GM12873 (cell line): ENCODE data around the gene SEMA4D.

Experiments
- TF ChIP-seq, protein P1 (sequence below): IDR thresholded peaks from 2 replicates; pipeline ENCODE4 v1.5.1; 2012; ENCODE audit warnings: low read depth, mild to moderate bottlenecking, moderate library complexity, low read length, control low read depth; ENCODE audit not compliant: insufficient read depth; ENCODE audit errors: missing control alignments

Gene SEMA4D

DNA sequence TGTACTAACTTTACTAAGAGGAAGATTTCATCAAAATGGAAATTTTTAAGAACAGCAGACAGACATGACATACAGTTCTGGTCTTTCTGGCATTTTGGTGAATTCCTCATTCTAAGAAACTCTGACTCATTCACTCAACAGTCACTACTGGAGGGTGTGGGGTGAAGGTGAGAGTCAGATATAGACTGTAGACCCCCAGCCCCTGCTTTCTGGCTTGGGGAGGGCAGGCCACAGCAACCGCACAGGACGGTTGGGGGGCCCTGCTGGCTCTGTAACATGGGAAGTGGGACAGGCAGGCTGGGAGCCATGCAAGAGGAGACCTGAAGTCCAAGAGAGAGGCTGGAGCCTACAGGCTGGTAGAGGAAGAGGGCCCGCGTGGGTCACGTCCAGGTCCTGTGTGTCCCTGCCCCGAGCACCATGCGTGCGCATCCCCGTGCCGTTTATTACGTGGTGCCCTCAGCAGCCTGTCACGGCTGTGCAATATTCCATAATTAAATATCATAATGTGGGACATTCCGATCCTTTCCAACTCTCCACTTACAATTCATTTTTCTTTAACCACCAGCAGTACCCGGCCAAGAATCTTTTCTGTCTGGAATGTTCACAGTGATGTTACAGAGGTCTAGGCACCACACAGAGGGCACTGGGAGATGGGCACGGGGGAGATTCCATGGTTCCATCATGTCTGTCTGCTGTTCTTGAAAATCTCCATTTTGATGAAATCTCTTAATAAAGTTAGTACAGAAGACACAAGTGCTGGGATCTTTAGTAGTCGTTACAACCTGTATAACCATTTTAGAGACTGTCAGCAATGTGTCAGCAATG is 75.5 kb downstream of the SEMA4D start:
- TF ChIP-seq, protein P1, sequence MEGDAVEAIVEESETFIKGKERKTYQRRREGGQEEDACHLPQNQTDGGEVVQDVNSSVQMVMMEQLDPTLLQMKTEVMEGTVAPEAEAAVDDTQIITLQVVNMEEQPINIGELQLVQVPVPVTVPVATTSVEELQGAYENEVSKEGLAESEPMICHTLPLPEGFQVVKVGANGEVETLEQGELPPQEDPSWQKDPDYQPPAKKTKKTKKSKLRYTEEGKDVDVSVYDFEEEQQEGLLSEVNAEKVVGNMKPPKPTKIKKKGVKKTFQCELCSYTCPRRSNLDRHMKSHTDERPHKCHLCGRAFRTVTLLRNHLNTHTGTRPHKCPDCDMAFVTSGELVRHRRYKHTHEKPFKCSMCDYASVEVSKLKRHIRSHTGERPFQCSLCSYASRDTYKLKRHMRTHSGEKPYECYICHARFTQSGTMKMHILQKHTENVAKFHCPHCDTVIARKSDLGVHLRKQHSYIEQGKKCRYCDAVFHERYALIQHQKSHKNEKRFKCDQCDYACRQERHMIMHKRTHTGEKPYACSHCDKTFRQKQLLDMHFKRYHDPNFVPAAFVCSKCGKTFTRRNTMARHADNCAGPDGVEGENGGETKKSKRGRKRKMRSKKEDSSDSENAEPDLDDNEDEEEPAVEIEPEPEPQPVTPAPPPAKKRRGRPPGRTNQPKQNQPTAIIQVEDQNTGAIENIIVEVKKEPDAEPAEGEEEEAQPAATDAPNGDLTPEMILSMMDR: no peak

DNA sequence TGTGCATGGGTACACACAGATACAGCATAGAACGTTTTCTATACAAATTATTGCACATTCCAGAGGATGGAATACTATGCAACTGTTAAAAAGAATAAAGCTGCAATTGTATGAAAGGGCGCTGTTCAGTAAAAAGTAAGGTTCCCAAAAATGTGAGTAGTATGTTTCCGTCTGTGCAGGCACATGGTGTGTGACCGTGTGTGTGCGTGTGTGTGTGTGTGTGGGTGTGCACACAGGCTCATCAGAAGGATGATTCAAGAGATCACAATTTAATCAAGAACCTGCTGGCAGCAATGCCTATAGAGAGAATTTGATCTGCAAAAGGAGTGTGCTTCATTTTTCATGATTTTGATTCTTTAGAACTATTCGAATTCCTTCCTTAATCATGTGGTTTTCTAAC is 76.3 kb downstream of the SEMA4D start:
- TF ChIP-seq, protein P1: no peak

DNA sequence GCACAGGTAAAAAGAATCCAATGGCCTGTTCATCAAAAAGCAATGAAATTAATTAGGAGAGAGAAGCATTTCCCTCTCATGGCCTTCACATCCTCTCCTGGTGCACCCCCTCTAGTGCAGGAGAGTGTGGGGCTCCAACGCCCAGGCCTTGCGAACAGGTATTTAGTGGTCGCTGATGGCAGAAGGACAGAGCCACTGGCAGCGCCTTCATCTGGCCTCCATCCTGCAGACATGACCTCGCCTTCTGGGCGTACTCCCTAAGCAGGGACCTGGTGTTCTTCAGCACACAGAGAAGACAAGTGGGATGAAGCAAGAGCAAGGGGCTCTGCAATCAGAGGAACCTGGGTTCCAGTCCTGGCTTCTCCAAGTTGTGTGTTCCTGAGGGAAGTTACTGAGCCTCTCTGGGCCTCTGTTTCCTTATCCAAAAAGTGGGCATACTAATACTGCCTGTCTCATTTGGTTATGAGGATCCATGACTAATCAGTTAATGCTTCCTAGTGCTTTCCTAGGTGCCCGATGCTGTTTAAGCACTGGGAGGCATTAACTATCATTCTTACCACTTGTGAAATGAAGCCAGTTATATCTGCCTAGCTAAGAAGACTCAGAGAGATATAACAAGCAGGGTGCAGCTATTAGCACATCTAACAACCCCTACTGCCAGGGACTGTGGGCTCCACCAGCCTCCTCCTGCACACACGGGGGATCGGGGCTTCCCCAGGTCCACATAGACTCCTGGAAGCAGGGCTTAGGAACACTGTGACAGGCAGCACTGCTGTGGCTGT is 77.3 kb downstream of the SEMA4D start:
- TF ChIP-seq, protein P1: no peak

DNA sequence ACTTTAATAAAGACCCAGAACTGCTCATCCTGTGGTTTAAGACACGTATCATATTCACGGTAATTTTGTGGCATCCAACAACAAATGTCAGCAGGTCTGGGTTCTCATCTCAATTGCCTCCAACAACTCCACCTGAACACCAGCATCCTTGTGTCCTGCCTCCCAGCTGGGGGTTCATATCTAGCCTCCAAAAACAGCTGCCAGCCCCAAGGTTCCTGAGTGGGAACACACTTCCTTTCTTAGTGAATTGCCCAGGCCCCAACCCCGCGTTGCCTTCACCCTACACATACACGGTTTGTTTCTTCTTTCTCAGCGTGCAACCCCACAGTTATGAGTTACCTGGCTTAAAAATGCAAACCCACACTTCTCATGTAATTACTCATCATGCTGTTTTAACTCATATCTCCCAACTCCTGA is 77.9 kb downstream of the SEMA4D start:
- TF ChIP-seq, protein P1: no peak

DNA sequence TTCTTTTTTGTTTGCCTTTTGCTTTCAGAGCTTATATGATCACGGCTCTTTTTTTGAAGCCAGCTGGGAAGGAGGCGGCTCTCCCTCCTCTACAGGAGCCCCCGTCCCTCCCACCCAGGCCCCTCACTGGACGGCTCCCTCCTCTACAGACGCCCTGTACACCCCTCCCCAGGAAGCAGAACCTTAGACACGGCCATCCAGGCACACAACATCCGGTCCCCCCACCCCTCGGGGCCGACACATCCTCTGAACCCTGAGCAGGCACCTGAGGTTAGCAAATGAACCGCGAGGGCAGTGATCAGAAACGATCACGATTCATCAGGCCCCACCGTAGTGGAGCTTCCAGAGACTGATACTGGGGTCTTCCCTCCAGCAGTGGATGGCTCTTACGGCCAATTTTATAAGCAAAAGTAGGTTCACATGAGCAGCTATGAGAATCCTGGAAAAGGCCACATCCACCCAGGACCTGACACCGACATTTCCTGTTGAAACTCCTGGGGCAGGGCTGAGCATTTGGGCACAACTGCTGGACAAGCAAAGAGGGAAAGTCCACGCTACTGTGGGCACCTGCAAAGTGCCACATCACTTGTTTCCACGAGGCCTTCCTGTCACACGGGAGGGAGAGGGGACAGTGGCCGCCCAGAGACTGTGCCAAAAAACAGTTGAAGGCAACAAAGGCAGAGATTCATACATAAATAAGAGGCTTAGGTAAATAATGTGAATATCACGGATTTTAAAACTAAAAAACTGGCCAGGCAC is 78.9 kb downstream of the SEMA4D start:
- TF ChIP-seq, protein P1: no peak

DNA sequence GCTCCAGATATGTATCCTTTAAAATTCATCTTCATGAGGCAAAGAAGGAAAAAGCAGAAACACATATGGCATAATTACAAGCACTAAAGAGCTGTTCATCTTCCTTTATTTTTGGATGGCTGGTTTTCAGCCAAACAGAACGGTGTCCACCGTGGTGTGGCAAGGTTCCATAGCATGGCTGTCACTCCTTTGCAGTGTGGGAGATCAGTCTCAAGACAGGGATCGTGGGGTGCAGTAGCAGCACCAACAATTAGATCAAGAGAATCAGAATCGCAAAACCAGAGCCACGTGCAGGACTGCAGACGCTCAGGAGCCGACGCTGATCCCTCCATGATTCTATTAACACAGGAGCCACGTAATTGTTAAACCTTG is 79.5 kb downstream of the SEMA4D start:
- TF ChIP-seq, protein P1: no peak
